Mucosa of gallbladder (tissue), 1 donor: ENCODE data around the gene SLC16A3. TPM values are rescaled to one million over a fixed set of nuclear protein-coding genes. Genes with fewer than 3 reads are reported as not detected.
"Not testable (repeated sequence)": the region's sequence is repeated elsewhere in the genome, so short reads cannot be mapped to it uniquely, and the experiment has no call there.

Experiments
- DNase-seq: peaks from one replicate; pipeline ENCODE4 v3.0.0-alpha.2; 2020; ENCODE audit warnings: low spot score
- total RNA-seq: library from RNA; stranded (reverse); gene quantifications from one replicate; pipeline ENCODE4 v1.2.1, GENCODE V29; 2021
- donor health status: DM: no; HTN: no; CAD: no.

The SLC16A3 gene
- total RNA-seq = 95.7 TPM

DNA sequence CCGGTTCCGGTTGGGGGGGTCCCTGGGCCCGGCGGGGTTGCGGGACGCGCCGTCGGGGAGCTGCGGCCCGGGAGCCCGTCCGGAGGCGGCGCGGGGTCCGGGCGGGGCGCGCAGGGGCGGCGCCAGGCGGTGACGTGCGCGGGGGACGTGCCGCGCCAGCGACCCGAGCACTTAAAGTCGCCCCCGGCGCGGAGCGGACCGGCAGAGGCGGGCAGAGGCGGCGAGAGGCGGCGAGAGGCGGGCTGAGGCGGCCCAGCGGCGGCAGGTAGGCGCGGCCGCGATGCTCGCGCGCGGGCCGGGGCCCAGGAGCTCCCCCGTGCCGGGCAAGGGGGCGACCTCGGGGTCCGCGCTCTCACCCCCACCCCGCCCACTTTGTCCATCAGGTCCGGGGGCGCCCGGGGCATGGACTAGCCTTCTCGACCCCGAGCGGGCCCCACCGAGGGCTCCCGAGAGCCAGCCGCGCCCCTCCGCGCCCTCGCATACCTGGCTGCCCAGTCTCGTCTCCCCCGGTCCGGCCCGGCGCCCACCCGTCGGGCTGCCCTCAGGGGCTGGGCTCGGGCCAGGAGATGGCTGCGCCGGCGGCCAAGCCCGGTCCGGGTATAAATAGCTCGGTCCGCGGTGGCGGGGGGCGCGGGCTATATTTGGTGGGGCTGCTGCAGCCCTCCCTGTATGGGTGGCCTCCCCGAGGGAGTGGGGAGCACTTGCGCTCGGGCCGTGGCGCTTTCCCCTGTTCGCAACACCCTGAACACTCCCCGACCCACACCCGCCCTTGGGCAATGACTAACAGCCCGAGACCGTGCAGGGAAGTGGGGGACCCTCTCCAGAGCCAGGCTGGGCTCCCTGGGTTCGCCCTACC, at the start of gene SLC16A3:
Gene SLC16A3, plus strand, starts transcription at position 201 of the 856 bp plus-strand sequence. CDS start 6,967 bp downstream, outside the sequence.
- DNase-seq = no peak

DNA sequence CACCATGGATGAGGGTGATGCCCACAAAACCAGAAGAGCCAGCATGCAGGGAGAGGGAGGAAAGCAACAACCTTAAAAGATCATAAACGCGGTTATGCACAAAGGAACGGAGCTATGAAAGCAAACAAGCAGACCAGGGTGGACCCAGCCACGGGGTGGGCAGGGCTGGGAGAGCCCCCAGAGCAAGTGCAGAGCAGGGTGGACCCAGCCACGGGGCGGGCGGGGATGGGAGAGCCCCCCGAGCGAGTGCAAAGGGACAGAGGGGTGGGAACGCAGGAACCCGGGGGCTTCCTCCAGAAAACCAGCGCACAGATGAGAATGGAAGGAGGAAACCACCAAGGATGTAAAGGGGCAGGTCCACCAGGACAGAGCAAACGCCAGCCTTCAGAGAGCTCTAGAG, 49.4 kb upstream of the SLC16A3 start:
- no peak for DNase-seq

DNA sequence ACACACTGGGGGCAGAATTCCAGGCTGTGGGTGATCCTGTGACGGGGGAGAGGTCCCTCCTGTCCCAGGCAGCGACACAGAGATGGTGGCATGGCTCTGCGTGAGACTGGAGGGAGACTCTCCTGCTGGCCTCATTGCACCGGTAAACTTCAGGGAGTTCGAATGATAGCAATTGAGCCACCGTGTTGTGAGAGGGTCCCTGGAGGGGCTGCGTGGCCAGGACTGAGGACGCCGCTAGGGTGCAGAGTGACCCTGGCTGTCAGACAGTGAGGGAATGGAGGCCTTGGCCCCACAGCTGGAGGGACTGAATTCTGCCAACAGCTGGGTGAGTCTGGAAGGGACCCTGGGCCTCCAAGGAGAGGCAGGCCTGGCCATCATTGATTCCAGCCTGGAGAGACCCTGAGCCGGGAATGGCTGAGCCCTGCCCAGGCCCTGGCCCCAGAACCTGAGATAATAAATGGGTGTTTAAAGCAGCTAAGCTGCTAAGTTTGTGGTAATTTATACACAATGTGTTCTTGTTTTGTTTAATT, 48.8 kb upstream of the SLC16A3 start:
- no peak for DNase-seq

DNA sequence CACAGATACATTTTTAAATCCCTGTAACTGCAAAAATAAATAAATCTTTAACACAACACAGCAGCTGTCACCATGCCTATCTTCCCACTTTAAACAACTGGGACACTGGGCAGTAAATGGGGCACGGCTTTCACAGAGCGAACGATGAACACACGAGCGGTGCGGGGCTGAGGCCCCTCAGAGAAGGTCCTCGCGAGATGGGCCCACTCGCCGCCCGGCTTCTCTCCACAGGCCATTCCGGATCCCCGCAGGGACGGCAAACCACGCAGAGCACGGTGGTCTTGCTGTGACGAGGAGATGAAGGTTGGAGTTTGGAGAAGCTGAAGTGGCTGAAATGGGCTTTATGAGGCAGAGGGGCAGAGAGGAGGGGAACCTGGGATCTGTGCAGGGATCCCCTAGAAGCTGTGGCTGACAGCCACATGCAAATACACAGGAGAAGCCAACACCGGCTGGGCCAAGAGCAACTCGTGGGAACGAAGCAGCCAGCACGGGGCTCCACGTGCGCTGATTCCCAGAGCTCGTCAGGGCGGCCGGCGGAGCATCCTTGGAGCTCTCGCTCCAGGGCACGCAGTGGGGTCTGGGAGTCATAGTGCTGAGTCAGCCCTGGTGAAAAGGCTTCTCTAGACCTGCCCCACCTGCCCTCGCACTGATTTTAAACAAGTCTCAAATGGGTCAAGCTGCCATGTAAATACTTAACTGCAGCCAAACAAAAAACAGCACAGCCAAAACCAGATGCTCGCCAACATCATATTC, 47.9 kb upstream of the SLC16A3 start:
- DNase-seq = no peak

DNA sequence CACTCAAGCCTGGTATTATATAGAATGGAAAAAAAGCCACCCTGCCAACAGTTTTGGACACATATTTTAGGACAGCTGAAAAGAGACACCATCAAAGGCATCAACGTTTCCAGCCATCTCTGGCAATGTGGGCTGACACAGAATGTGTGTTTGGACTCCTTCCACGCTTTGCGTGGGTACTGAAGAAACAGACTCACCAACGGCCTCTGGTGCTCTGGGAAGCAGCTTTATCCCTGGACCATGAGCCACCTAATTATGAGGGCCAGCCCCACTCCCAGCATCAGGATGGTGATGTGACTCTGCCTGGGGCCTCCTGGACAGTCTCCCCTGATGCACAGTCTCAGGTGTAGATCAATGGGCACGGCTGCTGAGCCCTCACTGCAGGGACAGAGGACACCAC, 44.1 kb upstream of the SLC16A3 start:
- no peak for DNase-seq

DNA sequence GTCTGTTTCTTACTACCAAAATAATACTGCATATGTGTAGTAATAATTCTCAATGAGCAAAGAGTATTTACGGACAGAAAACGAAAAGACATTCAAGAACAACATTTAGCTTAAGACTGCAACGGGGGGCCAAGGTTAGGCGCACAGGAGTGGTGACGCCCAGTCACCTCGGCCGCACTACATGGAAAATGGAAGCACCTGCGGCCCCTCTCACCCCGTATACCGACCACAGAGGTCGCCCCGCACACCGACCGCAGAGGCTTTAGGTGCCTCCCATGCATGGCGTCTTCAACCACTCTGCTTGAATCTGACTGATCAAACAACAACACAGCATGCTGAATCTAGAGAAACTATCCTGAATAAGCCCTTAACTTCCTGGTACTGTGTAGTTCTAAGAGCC, 42.6 kb upstream of the SLC16A3 start:
- DNase-seq = no peak

DNA sequence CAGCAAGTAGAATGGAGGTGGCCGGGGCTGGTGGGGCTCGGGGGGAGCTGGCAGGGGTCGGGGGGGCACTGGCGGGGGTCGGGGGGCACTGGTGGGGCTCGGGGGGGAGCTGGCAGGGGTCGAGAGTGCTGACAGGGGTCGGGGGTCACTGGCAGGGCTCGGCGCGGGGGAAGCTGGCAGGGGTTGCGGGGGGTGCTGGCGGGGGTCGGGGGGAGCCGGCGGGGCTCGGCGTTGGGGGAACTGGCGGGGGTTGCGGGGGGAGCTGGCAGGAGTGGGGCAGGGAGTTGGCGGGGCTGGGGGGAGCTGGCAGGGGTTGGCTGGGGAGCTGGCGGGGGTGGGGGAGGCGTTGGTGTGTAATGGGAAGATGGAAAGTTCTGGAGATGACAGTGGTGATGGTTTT, 41.3 kb upstream of the SLC16A3 start:
- no peak for DNase-seq

DNA sequence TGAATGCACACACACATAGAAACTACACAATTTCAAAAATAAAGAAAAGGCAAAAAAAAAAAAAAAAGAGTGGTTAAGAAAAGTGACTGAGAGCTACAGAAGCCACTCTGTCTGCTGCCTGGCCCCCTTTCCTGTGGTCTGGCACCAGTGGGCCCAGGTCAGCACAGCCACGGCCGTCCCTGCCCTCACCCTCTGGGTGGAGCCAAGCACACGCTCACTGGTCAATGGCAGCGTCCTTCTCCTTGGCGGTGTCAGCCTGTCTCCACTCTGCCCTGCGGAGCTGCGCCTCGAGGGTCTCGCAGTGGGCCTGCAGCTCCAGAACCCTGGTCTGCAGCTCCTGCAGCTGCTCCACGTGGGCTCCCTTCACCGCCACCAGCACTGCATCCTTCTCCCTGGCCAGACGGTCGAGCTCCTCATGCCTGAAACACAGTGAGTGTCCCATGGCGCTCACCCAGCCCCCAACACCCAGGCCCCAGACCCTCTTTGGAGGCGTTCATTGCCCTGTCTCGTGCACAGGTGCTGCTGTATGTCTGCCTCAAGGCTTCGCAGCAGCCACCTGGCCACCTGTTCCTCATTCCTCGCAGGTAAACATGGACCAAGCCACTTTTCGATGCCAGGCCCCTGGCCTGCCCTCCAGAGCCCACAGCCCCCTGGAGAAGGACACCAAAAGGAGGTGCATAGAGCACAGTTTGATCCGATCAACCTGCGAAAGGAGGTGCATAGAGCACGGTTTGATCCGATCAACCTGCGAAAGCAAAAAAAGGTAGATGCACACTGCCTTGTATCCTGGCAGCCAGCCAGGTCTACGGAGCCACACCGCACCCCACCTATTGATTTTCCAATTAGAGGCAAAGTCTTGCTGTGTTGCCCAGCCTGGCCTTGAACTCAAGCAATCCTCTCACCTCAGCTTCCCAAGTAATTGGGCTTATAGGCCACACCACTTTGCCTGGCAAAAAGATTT, 40.6 kb upstream of the SLC16A3 start:
- peak; percentile 59 for DNase-seq

DNA sequence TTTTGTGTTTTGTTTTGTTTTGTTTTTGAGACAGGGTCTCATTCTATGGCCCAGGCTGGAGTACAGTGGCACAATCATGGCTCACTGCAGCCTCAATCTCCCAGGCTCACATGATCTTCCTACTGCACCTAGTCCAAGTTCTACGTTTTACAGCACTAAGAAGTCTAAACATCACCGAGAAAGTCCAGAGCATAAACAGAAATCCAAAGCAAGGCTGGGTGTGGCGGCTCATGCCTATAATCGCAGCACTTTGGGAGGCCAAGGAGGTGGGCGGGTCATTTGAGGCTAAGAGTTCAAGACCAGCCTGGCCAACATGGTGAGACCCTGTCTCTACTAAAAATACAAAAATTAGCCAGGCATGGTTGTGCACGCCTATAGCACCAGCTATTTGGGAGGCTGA, 35.8 kb upstream of the SLC16A3 start:
- not testable (repeated sequence) for DNase-seq

DNA sequence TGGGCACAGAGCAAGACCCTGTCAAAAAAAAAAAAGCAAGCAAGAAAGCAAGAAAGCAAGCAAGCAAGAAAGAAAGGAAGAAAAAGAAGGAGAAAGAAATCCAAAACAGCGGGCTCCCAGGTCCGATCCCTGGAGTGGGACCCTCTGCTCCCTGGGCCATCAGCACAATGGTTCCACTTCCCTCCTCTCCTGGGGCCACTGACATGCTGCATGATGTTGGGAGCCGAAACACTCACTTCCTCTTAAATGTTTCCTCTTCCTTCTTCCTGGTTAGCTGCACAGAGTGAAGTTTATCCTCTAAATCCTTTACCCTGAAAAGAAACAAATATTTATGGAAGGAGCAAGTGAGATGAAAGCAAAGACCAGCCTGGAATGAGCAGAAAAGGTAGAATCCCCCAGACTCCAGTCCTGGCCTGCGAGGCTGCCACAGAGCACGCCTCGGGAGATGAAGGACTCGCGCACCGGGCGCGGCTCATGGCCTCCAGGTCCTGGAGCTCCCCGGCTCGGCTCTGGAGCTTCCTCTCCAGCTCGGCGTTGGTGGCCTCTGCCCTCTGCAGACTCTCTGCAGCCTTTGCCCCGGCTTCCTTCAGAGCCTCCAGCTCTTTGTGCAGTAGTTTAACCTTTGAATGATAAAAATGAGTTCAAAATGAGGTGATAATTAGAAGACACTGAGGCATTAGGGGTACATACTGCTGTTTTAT, 35.2 kb upstream of the SLC16A3 start:
- DNase-seq = no peak

DNA sequence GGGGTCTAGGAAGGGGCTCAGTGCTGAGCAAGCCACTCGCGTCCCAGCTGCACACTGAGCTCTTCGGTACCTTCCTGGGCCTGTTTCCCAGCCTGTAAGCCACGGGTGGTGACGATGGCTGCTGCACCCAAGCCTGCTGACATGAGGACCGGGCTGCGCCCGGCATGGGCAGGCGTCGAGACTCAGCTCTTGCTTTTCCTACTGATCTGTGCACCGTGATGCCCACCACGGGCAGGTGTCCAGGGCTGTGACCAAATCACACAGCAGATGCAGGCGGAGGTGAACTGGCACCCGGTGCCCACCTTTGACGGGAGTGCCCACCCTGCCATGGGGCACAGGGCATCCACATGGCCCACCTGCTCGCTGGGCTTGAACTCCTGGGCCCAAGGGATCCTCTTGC, 34.1 kb upstream of the SLC16A3 start:
- DNase-seq = no peak

DNA sequence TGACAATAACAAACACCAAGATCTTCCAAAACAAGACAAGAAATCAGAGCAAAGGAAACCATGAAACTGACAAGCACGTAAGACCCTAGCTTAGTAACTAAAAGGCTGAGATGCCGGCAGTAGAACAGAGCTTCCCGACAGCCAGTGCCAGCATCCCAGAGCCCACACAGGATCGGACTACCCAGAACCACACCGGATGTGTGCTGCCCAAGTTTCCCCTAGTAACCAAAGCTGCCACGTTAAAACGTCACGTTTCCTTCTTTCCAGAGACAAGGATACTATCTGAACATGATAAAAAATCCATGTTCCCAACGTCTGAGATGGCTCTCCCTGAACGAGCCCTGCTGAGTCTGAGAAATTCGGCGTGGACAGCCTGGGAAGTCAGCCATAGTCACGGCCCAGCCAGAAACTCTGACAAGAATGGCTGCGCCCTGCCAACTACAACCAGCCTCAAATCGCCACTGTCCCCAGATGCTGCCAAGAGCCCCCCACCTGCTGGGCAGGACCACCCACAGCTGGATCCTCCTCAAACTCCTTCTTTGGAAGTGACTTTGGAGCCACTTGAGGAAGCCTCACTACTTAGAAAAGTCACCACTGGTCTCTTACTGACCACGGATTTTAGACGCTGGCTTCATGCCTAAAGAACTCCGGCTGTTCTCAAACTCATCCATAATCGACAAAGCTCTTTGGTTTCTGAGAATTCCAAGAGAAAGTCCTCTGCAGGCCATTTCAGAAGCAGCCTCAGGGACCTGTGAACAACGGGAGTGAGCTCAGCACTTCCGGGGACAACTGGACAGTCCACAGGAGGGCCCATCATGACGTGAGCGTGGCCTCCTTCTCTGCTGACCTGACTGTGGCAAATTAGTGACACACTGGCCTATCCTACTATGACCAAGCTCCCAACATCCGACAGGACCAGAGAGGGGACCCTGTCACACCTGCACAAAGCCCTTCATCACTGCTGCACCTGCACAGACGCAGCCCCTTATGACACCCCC, 32.9 kb upstream of the SLC16A3 start:
- no peak for DNase-seq

DNA sequence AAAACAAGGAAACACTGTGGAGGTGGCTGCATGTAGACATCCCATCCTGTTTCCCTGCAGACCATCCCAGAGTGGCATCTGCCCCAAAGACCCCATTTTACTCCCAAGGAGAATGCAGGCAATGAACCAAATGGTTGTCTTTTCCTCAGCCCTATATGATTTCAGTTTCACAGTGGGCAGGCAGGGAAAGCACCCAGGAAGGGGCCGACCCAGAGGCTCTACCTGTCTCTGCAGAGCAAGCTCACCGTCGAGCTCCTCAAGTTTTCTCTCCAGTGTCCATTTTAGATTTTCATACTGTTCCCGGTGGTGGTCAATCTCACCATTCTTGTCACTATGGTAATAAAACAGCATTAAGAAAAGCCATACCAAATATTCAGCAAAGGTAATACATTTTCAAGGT, 30.8 kb upstream of the SLC16A3 start:
- no peak for DNase-seq

DNA sequence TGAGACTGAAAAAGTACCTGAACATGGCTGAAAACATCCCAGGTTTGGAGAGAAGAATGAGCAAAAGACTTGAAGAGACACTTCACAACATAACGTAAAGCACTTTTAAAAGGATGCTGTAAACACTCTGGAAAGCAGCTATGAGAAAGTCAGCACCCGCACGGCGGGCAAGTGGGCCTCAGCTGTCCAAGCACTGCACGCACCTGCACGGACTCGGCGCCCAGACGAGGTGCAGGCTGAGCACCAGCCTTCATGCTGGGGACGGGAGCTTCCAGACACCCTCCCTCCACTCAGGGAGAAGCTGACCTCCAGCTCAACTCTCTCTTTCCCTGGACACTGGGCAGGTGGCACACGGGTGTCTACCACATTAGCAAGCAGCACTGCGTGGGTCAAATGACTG, 29.3 kb upstream of the SLC16A3 start:
- DNase-seq = no peak

DNA sequence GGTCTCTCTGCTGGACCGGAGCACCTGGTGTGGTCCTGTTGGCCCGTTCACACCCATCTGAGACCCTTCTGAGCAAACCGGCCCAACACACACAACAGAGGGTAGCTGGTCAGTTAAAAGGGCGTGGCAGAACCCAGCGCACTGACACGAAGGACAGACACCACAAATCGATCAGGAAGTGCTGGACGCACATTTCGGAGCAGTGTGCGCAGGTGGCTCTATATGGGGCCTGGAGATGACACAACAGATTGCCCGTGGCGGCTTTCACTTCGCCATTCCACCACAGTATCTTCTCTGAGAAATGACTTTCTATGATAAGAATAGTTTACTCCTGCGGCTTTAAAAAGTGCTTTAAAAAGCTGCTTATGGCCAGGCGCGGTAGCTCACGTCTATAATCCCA, 28.7 kb upstream of the SLC16A3 start:
- DNase-seq = no peak

DNA sequence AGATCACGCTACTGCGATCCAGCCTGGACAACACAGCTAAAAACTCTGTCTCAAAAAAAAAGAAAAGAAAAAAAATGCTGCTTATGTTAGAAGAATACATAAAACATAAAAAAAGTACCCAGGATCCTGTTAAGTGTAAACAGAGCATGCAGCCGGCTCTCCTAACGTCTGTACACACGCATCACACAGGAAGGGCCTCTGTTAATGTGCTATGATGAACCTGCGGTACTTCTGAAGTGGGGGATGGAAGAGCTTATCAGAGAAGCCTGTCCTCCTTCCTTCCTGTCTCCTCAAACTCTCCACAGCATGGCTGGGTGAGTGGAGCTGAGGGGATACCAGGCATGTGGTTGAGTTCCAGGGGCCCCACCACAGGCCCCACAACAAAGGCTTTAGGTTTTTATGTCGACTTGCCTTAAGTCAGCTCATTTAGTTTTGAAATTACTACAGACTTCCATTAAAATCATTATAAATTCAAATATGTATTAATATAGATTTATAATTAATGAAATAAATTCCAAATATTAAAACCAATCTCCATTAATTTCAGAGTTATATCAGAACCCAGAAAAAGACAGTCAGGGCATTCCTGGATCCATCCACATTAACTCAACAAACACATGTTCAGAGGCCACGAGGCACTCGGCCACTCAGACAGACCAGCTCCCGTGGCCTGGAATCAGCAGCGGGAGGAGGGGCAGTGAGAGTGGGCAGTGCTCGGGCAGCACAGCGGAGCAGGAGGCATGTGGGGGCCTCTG, 27.9 kb upstream of the SLC16A3 start:
- no peak for DNase-seq

DNA sequence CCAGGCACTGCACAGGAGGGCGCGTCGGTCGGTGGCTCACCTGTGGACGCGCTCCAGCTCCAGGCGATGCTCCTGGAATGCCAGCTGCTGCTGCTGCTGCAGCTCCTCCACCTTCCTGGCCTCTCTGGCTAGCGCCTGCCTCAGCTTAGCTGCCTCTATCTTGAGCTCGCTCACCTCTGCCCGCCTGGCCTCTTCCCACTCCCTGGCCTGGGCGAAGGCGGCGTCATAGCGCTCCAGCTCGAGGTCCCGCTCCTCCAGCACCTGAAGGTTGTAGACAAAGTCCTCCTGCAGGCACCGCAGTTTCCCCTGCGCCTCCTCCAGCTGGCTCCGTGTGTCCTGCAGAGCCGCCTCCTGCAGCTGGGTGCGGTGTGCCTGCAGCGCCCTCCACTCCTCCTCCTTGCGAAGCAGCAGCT, 27.3 kb upstream of the SLC16A3 start:
- DNase-seq = no peak

DNA sequence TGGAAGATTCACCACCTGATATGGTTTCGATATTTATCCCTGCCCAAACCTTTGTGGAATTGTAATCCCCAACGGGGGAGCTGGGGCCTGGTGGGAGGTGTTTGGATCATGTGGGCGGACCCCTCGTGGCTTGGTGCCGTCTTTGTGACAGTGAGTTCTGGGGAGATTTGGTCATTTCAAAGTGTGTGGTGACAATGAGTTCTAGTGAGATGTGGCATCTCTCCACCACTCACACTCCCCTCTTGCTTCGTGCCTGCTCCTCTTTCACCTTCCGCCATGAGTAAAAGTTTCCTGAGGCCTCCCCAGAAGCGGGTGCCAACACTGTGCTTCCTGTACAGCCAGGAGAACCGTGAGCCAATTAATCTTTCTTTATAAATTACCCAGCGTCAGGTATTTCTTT, 25.9 kb upstream of the SLC16A3 start:
- DNase-seq = no peak

DNA sequence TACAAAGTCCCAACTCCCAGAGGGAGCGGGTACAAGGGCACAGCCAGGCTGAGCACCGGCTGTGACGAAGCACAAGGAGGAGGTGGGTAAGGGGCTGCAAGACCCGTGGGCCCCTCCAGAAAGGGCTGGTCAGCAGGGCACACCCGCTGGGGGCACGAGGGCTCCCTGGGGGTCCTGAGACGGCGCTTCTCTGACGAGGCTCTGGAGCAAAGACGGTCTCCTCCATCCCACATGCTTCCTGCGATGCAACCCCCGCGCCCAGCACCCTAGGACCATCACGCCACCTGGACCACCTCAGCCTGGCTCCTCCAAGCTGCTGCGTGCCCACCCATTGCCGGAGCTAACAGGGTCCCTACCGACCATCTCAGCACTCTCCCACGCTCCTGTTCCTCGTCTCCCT, 24.9 kb upstream of the SLC16A3 start:
- DNase-seq = no peak
